RWPE2 (cell line): ENCODE data around the gene SMG6.

Experiments used
- ATAC-seq: fragments of 200-7000 bp; cut with Tn5 transposase; 3 replicates; pipeline ENCODE4 v1.9.1; 2021; ENCODE audit warnings: low read depth
- DNase-seq: peaks from one replicate; pipeline ENCODE4 v3.0.0-alpha.2; 2020; ENCODE audit warnings: low spot score
- H3K27ac ChIP-seq: fragments of 450-650 bp; 2 replicates; pipeline ENCODE4 v1.5.1; 2017; ENCODE audit warnings: mild to moderate bottlenecking; ENCODE audit not compliant: poor library complexity, severe bottlenecking
- H3K27me3 ChIP-seq: fragments of 250-450 bp; sonication (Bioruptor Pico); 2 replicates; pipeline ENCODE4 v1.5.1; 2021; ENCODE audit warnings: mild to moderate bottlenecking, moderate library complexity; ENCODE audit not compliant: insufficient read depth, poor library complexity, severe bottlenecking
- H3K36me3 ChIP-seq: fragments of 250-450 bp; sonication (Bioruptor Pico); 2 replicates; pipeline ENCODE4 v1.5.1; 2020; ENCODE audit warnings: low read depth, mild to moderate bottlenecking, moderate library complexity
- H3K4me1 ChIP-seq: fragments of 250-450 bp; sonication (Bioruptor Pico); 2 replicates; pipeline ENCODE4 v1.5.1; 2021; ENCODE audit warnings: mild to moderate bottlenecking, moderate library complexity; ENCODE audit not compliant: insufficient read depth, poor library complexity, severe bottlenecking
- H3K4me3 ChIP-seq: fragments of 250-450 bp; sonication (Bioruptor Pico); 2 replicates; pipeline ENCODE4 v1.5.1; 2021; ENCODE audit warnings: mild to moderate bottlenecking, moderate library complexity; ENCODE audit not compliant: severe bottlenecking
- H3K9me3 ChIP-seq: fragments of 250-450 bp; sonication (Bioruptor Pico); 2 replicates; pipeline ENCODE4 v1.5.1; 2021; ENCODE audit warnings: mild to moderate bottlenecking, moderate library complexity; ENCODE audit not compliant: severe bottlenecking
- TF ChIP-seq, protein P1 (sequence below): fragments of 450-650 bp; IDR thresholded peaks from one replicate; pipeline ENCODE4 v1.5.1; 2017; ENCODE audit warnings: mild to moderate bottlenecking, moderate library complexity; ENCODE audit not compliant: poor library complexity, severe bottlenecking

SMG6 gene

DNA sequence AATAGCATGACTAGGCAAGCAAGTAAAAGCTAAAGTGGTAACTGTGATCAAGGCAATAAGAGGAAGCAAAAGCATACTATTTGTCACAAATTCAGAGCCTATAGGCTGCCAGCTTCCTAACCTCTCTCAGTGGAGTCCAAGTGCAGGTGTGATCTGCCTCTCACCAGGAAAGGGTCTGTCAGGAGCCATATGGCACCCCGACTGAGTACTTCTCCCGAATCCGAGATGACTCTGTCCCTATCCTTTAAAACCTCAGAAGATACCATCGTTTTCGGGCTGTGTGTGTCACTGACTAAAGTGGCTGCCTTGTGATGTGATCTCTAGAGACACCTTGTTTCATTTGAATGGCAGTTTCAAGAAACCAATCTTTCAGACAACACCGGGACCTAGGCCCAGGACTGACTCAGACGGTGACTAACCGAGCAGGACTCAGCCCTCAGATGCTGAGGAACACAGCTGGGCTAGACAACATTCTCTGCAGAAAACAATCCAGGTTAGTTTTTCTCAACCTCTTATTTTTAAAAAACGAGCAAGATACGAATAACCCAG lies 63.6 kb downstream of the SMG6 start:
- TF ChIP-seq, protein P1, sequence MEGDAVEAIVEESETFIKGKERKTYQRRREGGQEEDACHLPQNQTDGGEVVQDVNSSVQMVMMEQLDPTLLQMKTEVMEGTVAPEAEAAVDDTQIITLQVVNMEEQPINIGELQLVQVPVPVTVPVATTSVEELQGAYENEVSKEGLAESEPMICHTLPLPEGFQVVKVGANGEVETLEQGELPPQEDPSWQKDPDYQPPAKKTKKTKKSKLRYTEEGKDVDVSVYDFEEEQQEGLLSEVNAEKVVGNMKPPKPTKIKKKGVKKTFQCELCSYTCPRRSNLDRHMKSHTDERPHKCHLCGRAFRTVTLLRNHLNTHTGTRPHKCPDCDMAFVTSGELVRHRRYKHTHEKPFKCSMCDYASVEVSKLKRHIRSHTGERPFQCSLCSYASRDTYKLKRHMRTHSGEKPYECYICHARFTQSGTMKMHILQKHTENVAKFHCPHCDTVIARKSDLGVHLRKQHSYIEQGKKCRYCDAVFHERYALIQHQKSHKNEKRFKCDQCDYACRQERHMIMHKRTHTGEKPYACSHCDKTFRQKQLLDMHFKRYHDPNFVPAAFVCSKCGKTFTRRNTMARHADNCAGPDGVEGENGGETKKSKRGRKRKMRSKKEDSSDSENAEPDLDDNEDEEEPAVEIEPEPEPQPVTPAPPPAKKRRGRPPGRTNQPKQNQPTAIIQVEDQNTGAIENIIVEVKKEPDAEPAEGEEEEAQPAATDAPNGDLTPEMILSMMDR = no peak
- Histone ChIP-seq H3K36me3 (peaks cover 39% of the 10 kb centered on the region), H3K27me3 (no peaks in the 10 kb centered on the region), H3K9me3 (no peaks in the 10 kb centered on the region), H3K4me3 (no peak overlapping the region), H3K4me1 (peaks cover 16% of the 10 kb centered on the region), H3K27ac (peak overlapping the region; percentile 37)
- DNase-seq (no peak), ATAC-seq (peak; percentile 97)

DNA sequence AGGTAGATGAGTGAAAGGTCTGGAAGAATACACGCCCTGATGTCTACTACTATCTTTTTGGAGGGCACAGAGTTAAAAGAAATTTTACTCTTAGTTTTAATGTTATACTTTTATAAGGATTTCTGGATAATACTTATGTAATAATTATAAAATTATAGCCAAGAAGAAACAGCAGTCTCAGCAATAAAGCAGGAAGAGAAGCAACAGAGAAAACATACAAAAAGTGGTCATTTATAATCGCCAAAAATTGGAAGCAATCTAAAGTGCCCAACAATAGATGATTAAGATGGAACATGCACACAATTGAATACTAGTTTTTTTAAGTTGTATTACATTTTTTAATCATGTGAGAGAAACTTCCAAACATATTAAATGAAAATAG lies 64.4 kb downstream of the SMG6 start:
- Histone ChIP-seq H3K27ac (peak overlapping the region; percentile 37), H3K4me3 (no peak overlapping the region), H3K9me3 (no peaks in the 10 kb centered on the region), H3K4me1 (peaks cover 10% of the 10 kb centered on the region), H3K36me3 (peaks cover 35% of the 10 kb centered on the region), H3K27me3 (no peaks in the 10 kb centered on the region)
- DNase-seq (no peak), ATAC-seq (no peak)
- TF ChIP-seq, protein P1 = no peak

DNA sequence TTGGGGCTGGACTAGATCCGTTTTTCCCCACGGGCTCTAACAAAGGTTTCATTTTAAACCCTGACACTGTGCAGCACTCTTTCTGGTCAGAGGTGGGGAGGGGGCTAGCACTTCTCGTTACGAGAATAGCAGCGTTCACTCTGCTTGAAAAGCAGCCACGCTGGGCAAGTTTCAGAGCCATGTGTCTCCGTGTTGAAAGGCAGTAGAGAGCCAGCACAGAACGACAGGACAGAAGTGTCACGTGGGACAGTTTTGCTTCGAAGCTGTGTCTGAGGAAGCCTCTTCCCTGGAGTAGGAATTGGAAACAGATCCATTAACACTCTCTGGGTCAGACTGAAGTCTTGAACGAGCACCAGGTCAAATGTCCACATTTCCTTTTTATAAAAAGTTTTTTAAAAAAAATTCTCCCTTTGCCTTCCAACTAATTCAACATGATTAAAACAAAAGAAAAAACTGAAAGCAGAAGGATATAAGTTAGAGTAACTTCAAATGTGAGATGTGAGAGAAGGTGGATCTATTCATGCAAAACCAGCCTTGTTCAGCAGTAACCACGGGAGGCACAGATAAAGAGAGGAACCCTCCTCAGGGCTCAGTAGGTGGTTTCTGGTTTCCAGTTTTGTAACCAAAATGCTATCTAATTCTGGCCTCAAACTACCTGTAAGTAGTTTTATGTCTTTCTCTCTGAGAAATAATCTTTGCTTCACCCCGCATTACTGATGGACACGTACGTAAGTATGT lies 65.0 kb downstream of the SMG6 start:
- ATAC-seq (no peak), DNase-seq (no peak)
- no peak overlapping the region for H3K4me3 ChIP-seq
- no peaks in the 10 kb centered on the region for H3K27me3 ChIP-seq
- no peak overlapping the region for H3K27ac ChIP-seq
- no peaks in the 10 kb centered on the region for H3K9me3 ChIP-seq
- peaks cover 9% of the 10 kb centered on the region for H3K4me1 ChIP-seq
- TF ChIP-seq, protein P1 = no peak
- peaks cover 29% of the 10 kb centered on the region for H3K36me3 ChIP-seq

DNA sequence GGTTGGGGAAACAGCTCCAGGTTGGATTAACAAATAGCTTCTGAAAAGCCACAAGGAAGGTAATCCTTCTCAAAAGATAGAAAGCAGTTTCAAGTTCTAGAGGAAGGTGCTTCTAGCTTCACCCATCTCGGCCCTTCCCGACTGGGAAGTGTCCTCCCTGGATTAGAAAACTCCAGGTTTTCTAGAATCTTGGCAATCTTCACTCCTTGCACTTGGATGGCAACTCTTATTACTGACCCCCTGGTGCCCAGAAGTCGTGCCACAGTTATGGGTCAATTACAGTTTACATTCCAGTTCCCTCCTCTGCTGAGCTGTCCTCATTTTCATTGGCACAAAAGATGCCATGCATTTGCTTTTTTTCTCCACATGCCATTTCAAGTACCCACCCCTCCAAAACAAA lies 65.6 kb downstream of the SMG6 start:
- no peak for ATAC-seq
- H3K27me3 ChIP-seq = no peaks in the 10 kb centered on the region
- H3K9me3 ChIP-seq = no peaks in the 10 kb centered on the region
- H3K4me3 ChIP-seq = no peak overlapping the region
- no peak for DNase-seq
- no peak overlapping the region for H3K27ac ChIP-seq
- peaks cover 9% of the 10 kb centered on the region for H3K4me1 ChIP-seq
- peaks cover 23% of the 10 kb centered on the region for H3K36me3 ChIP-seq
- TF ChIP-seq, protein P1 = no peak

DNA sequence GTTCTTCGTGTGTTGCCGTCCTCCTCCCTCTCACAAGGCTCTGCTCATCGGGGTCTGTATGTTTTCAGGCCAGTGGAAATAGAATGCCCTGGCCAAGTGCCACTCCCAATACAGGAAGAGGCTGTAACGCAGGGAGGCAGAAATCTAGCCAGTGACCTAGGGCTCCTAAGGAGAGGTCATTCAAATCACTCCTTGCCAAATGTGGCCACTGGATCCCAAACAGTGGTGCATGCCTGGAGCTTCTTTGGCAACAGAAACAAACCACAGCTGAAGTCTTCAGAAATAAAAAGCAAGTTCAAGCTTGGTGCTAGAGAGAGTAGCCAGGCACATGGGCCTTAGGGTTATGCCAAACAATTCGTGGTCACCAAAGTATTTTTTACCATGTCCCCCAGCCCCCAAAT lies 66.1 kb downstream of the SMG6 start:
- no peak for ATAC-seq
- Histone ChIP-seq H3K36me3 (peaks cover 22% of the 10 kb centered on the region), H3K27ac (no peak overlapping the region), H3K27me3 (no peaks in the 10 kb centered on the region), H3K9me3 (no peaks in the 10 kb centered on the region), H3K4me1 (peaks cover 9% of the 10 kb centered on the region), H3K4me3 (no peak overlapping the region)
- TF ChIP-seq, protein P1 = no peak
- no peak for DNase-seq
